SIG-M5 (cell line): ENCODE data around the gene SOX18.

Experiments used
- DNase-seq: peaks from one replicate; lab custom pipeline; 2025; lab: John Stamatoyannopoulos, UW

The SOX18 gene

DNA sequence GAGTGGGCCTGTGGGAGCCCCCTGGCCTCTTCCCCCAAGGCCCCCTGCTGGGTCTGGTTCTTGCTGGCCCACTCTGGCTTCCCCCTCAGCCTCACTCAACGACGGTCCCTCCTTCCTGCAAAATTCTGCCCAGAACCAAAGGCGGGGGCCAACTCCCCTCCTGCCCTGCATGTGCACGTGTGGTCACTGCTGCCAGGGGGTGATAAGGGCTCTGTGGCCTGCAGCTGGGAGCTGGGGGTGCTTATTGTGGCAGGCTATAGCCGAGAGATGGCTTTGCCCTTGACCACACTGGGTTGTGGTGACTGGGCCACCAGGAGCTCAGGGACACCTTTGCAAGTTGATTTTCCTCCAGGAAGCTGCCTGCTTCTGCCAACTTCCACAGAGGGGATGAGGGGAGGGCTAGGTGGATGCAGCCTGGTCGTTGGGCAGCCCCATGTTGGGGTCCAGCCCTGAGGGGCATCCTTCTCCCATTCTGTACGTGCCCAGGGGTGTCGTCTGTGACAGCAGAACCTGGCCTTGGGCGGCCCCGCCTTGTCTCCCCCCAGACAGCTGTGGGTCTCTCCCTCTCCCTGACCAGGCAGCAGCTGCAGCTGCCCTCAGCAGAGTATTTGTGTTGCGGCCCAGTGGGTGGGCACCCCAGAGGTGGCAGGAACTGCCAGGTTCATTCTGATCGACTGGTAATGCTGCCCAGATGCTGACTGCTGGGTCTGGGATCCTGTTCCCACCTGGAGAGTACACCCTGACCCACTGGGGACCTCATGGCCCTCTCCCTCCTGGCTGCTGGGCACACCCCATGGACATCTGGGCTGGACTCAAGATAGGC lies 19.2 kb upstream of the SOX18 start:
- DNase-seq, result no peak

DNA sequence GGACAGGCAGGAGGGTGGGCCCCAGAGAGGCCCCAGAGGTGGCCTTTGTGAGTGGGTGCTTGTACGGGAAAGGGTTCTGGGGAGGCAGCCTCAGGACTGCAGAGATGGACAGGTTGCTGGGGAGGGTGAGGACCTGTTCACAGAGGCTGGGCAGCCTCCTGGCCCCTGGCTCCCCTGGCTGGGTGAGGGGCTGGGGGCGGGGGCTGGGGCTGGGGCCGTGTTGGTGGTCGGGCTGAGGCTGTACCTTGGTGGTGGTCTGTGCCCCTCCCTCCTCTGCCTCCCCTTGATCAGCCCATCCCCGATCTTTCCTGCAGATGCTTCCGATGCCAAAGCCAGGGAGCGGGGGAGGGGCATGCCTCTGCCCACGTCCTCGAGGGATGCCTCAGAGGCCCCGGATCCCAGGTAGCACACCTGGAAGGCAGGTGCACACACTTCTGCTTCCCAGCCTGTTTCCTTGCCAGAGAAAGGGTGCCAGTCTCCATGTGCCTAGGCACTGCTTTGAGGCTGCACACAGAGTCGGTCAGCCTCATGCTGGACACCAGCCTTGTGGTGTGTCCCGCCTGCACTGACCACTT lies 18.4 kb upstream of the SOX18 start:
- no peak for DNase-seq

DNA sequence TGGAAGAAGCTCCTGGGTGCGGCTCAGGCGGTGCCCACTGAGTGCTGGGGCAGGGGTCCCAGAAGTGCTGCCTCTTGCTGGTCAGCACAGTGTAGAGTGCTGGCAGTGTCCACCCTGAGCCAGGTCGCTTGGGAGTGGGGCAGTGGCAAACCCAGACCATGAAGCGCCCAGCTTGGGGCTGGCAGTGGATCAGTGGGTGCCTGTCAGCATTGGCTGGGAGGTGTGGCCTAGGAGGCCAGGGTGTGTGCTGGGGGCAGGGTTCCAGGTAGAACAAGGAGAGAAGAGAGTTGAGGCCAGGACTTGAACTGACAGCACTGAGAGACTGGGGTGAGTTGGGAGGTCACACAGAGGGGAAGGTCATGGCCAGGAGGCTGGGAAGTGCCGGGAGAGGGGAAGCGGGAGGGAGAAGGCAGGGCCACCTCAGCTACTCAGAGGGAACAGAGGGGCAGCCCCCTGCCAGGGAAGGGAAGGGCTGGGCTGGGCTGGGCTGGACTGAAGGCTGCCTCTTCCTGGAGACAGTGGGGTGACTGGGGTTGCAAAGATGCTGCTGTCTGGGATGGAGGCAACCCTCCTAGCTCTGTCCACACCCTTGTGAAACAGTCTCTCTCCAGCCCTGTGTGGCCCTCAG lies 17.7 kb upstream of the SOX18 start:
- no peak for DNase-seq

GRCh38 chr20:64065974-64066343 lies 16.5 kb upstream of the SOX18 start:
- no peak for DNase-seq

GRCh38 chr20:64065062-64065973 lies 15.9 kb upstream of the SOX18 start:
- no peak for DNase-seq

DNA sequence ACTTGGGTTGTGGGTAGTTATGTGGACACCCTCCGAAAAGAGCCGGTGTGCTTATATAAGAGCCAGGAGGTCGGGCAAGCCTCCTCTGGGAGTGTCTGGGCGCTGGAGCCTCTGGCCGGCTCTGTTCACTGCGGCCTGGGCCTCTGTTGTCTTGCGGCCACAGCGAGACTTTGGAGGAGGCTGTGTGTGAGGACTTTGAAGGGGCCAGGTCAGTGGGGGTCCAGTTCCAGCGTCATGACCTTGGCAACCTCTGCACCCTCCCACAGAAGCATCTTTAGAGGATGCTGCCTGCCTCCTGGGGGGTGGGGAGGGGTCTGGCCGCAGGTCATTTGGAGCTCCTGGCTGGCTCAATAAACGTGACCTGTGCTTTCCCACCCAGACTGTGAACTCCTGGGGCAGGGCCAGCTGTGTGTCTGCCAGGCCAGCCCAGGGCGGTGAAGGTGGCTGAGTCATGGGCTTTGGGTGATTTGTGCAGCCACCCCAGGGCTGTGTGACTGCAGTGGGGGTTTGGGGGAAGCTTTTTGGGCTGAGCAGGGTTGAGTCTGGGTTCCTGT lies 14.8 kb upstream of the SOX18 start:
- DNase-seq, result no peak

- DNase-seq, result no peak
Observed at GRCh38 chr20:64063389-64064144, 14.1 kb upstream of the SOX18 start.

GRCh38 chr20:64062596-64063388 lies 13.4 kb upstream of the SOX18 start, which contains the start of gene TCEA2:
Gene TCEA2 (plus strand): TSS chr20:64063198. CDS start chr20:64063313, 115 bp downstream.
- DNase-seq, result peak; percentile 62

- DNase-seq, result no peak
Observed at GRCh38 chr20:64062276-64062595, 12.8 kb upstream of the SOX18 start.

DNA sequence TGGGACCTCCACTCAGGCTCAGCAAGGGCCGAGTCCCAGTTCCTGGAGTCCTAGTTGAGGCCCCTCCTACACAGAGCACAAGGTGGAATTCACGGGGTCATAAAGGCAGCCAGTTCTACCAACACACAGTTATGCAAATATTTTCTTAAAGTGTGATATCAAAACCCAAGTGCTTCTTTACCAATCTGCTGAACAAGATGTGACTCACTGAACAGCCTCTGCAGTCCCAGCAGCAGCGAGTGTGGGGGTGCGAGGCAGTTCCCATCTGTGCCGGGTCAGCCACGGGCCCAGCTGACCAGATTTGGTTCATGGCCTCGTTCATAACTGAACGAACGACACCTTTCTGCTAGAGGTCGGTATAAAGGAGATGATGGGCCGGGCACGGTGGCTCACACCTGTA lies 9.1 kb upstream of the SOX18 start:
- no peak for DNase-seq

DNA sequence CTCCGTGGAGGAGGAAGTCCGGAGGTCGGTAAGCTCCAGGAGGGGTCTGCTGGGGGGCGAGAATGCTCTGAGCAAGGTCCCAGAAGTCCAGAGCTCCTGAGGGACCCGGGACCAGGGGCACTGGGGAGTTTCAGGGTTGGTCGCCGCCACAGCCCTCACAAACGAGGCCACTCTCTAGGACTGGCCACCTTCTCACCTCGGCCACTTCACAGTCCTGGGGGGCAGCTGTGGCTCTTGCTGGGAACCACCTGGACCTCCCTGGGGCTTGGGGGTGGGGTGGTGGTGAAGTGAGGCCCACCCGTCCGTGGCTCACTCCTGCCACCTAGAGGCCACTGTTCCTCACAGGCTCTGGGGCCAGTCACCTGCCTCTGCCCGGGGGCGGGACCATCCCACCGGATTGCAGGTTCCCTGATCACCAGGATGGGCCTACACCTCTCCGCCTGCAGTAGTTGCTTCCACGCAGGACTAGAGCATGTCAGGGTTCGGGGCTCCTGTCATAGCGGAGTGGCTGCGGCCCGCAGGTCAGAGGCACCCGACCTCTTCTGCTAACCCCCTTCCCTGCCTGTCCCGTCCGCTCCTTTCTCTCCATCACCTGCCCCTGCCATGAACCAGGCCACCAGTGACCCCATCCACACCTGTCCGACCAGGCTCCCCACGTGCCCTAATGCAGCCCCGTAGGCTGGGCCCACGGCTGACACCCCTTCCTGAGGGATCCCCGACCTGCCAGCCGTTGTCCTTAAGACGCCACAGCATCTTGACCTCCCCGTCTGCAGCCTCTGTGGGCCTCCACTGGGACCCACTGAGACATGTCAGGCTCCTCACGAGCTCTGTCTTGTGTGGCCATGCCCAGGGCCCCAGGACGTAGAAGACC lies 8.4 kb upstream of the SOX18 start:
- no peak for DNase-seq

GRCh38 chr20:64056889-64057627 lies 7.6 kb upstream of the SOX18 start:
- DNase-seq, result no peak

GRCh38 chr20:64056639-64056888 lies 7.1 kb upstream of the SOX18 start:
- no peak for DNase-seq

DNA sequence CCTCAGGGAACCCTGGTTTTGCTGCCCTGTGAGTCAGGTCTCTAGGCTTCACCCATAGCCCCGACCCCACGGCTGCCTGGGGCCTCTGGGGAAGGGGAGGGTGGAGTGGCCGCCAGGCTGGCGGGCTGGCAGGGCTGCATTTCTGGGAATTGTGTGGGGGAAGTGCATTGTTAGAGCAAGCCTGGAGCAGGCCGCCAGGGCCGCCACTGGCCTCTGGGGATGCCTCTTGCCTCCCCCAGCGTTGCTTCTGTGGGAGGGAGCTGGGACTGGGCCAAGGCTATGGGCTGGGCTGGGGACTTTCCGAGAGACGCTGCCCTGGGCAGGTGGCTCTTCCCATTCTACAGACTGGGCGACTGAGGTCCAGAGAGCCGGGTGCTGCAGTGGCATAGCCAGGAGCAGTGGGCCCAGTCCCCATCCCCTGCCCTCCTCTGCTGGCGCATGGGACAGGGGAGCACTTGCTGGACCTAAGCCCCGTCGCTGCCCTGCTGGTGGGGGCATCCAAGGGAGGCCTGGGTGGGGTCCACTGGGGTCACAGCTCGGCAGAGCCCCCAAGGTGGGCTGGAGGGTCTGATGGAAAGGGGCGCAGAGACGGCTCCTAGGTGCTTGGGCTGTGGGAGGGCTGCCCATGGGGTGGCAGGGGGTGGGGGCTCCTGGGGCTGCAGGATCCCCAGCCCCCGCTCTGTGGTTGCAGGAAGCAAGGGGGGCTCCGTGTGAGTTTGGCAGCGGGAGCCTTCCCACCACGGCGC lies 6.6 kb upstream of the SOX18 start:
- no peak for DNase-seq

- no peak for DNase-seq
Observed at GRCh38 chr20:64055396-64055892, 6.0 kb upstream of the SOX18 start.

DNA sequence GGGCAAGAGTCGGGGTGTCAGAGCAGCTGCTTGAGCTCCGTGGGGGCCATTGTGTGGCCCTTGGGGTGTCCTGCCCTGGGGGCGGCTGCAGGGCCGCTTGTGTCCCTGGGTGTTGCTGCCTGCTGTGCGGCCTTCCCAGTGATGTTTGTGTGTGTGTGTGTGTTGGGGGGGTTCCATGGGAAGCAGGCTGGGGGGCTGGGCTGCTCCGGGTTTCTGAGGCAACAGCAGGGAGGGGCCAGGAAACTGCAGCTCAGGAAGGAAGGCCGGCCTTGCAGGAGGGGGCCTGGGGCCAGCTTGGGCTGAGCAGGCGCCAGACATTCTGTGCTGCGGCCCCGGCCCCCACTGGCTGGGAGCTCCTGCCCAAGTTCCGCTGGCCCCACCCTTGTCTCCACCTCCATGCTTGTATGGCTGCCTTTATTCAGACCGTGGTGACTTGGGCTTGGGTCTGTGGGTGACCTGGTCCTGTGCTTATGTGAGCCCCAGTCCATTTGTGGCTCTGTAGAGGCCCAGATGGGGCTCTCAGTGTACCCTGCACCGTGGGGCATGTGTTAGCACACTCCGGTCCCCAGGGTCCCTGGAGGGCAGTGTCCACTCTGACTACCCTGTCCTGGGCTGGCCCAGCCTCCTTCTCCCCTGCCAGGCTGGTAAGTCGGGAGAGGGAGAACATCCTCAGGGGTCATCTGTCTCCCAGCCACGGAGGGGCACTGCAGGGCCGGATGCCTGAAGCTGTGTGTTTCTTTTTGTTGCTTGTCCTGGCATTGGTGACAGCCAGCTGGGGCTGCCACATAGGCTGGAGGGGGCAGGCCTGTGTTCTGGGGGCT lies 4.6 kb upstream of the SOX18 start:
- no peak for DNase-seq
